A673 (cell line): ENCODE data around the gene DSCAM.

ENCODE experiments used
- EZH2 ChIP-seq: fragments of 200-600 bp; sonication (generic); IDR thresholded peaks from 2 replicates; pipeline ENCODE4 v1.6.1; 2017; ENCODE audit warnings: borderline replicate concordance, low read depth, mild to moderate bottlenecking, mixed read lengths, antibody characterized with exemption, low read length; ENCODE audit not compliant: poor library complexity, severe bottlenecking
- TF ChIP-seq, protein P1 (sequence below): fragments of 300-800, 200-600 bp; sonication (generic); conservative IDR thresholded peaks from 2 replicates; pipeline ENCODE4 v1.5.1; 2017; ENCODE audit warnings: low read depth, mild to moderate bottlenecking, antibody characterized with exemption, low read length, moderate library complexity, mixed read lengths

DNA sequence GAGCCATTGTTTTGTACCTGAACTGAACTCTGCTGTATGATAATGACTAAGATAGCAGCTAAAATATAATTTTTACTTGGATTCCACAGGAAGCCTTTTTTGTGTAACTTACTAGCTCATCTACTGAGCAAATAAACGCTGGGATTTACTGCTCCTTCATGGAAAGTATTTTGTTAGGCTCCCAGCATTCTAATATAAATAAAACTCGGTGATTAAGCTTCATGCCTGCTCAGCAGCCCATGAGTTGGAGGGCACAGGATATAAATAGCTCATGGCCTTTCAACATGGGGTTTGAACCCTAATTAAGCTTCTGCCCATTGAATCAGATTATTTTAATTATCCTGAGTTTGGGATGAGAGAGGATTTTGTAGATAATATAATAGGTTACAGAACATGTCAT lies 799.7 kb downstream of the DSCAM start:
- TF ChIP-seq, protein P1, sequence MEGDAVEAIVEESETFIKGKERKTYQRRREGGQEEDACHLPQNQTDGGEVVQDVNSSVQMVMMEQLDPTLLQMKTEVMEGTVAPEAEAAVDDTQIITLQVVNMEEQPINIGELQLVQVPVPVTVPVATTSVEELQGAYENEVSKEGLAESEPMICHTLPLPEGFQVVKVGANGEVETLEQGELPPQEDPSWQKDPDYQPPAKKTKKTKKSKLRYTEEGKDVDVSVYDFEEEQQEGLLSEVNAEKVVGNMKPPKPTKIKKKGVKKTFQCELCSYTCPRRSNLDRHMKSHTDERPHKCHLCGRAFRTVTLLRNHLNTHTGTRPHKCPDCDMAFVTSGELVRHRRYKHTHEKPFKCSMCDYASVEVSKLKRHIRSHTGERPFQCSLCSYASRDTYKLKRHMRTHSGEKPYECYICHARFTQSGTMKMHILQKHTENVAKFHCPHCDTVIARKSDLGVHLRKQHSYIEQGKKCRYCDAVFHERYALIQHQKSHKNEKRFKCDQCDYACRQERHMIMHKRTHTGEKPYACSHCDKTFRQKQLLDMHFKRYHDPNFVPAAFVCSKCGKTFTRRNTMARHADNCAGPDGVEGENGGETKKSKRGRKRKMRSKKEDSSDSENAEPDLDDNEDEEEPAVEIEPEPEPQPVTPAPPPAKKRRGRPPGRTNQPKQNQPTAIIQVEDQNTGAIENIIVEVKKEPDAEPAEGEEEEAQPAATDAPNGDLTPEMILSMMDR: no peak
- TF ChIP-seq EZH2: no peak
